K562 (cell line): ENCODE measurements around the gene AMOTL1.

ENCODE experiments used
- ATF2 ChIP-seq: sonication (generic); formaldehyde crosslinking; IDR thresholded peaks from 2 replicates; pipeline ENCODE4 v1.8.1; 2022; ENCODE audit warnings: missing genetic modification reagents
- BCLAF1 ChIP-seq, 2 experiments: fragments of 450-650 bp in 1 of 2; IDR thresholded peaks; 2 replicates each; pipeline ENCODE4 v1.6.1; 2011 to 2017; ENCODE audit warnings: low read depth in 2 of 2, antibody characterized with exemption in 1 of 2, borderline replicate concordance in 1 of 2, low read length in 1 of 2, mild to moderate bottlenecking in 1 of 2, mixed read lengths in 1 of 2; ENCODE audit not compliant: control insufficient read depth in 1 of 2
- CTCF ChIP-seq, 3 experiments: IDR thresholded peaks in 2 of 3; conservative IDR thresholded peaks in 1 of 3; 2 replicates each; pipeline ENCODE4 v1.5.1; 2011 to 2012; ENCODE audit warnings: low read length in 3 of 3, mild to moderate bottlenecking in 3 of 3, control low read depth in 2 of 3, improper control_type of control experiment in 1 of 3, inconsistent platforms in 1 of 3, low read depth in 1 of 3, mixed read lengths in 1 of 3, moderate library complexity in 1 of 3; ENCODE audit not compliant: insufficient read depth in 2 of 3
- FOS ChIP-seq: IDR thresholded peaks from 3 replicates; pipeline ENCODE4 v1.6.1; 2011; ENCODE audit not compliant: insufficient read length; ENCODE audit errors: extremely low read depth
- MXI1 ChIP-seq: IDR thresholded peaks from 2 replicates; pipeline ENCODE4 v1.6.1; 2011; ENCODE audit warnings: low read depth, mild to moderate bottlenecking, improper control_type of control experiment, low read length
- NR3C1 ChIP-seq: sonication (generic); formaldehyde crosslinking; IDR thresholded peaks from 2 replicates; pipeline ENCODE4 v1.8.1; 2022; ENCODE audit warnings: missing genetic modification reagents
- RBFOX2 ChIP-seq: fragments of 200-400 bp; formaldehyde crosslinking; IDR thresholded peaks from 2 replicates; pipeline ENCODE4 v1.6.1; 2017; ENCODE audit warnings: low read depth, mild to moderate bottlenecking, low read length, moderate library complexity
- THRA ChIP-seq: fragments of 450-650 bp; IDR thresholded peaks from 2 replicates; pipeline ENCODE4 v1.6.1; 2017; ENCODE audit warnings: mild to moderate bottlenecking, moderate library complexity
- TRIM28 ChIP-seq: fragments of 450-650 bp; IDR thresholded peaks from 2 replicates; pipeline ENCODE4 v1.6.1; 2017
- ZFP1 ChIP-seq: fragments of 450-650 bp; formaldehyde crosslinking; IDR thresholded peaks from 2 replicates; pipeline ENCODE4 v1.4.0; 2020; ENCODE audit warnings: mild to moderate bottlenecking, mixed read lengths
- ZFX ChIP-seq: sonication (generic); formaldehyde crosslinking; IDR thresholded peaks from 2 replicates; pipeline ENCODE4 v1.8.0; 2022; ENCODE audit warnings: mild to moderate bottlenecking, missing genetic modification reagents, moderate library complexity
- ZNF124 ChIP-seq: sonication (generic); formaldehyde crosslinking; IDR thresholded peaks from 2 replicates; pipeline ENCODE4 v1.8.1; 2022; ENCODE audit warnings: missing genetic modification reagents
- TF ChIP-seq, protein P1 (sequence below): sonication (generic); formaldehyde crosslinking; IDR thresholded peaks from 2 replicates; pipeline ENCODE4 v1.8.1; 2023; ENCODE audit warnings: mild to moderate bottlenecking, missing genetic modification reagents

DNA sequence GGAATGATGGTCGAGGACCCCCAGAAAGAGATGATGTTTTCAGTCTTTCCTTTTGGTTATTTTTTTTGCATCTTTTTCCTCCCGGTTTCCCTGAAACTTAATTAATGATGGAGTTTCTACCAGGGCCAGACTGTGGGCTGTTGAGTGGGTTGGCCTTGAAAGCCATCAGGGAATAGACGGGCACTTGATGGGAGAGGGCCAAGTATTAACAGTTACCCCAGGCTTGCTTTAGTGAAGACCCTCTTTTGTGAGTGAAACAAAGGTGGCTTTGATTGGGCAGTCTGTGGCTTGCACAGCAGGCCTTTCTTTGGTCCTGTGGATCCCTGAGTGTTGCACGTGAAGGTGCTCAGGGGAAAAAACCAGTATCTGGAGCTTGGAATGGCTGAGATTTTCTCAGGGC is 56.9 kb downstream of the AMOTL1 start:
- TF ChIP-seq CTCF (IDR thresholded peaks at IDR 0.05 in 2 of 3, conservative IDR thresholded peaks at IDR 0.05 in 1 of 3; ENCODE audit: insufficient read depth in 2 of 3, low read depth in 1 of 3, low read length in 3 of 3) (no peak), THRA (no peak), MXI1 (no peak), ZFP1 (no peak), NR3C1 (CRISPR knock-in tag) (no peak), BCLAF1 (IDR thresholded peaks at IDR 0.05; ENCODE audit: borderline replicate concordance in 1 of 2, control insufficient read depth in 1 of 2, low read depth in 2 of 2, low read length in 1 of 2) (no peak), ZNF124 (CRISPR knock-in tag) (no peak), FOS (no peak), ATF2 (no peak), RBFOX2 (no peak), ZFX (CRISPR knock-in tag) (no peak), TRIM28 (no peak)
- TF ChIP-seq, protein P1, sequence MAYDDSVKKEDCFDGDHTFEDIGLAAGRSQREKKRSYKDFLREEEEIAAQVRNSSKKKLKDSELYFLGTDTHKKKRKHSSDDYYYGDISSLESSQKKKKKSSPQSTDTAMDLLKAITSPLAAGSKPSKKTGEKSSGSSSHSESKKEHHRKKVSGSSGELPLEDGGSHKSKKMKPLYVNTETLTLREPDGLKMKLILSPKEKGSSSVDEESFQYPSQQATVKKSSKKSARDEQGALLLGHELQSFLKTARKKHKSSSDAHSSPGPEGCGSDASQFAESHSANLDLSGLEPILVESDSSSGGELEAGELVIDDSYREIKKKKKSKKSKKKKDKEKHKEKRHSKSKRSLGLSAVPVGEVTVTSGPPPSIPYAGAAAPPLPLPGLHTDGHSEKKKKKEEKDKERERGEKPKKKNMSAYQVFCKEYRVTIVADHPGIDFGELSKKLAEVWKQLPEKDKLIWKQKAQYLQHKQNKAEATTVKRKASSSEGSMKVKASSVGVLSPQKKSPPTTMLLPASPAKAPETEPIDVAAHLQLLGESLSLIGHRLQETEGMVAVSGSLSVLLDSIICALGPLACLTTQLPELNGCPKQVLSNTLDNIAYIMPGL = no peak
